ENCODE results near the gene KCNH1. TPM values are rescaled to one million over a fixed set of nuclear protein-coding genes. Genes with fewer than 3 reads are reported as not detected.

KCNH1 gene
- total RNA-seq, 1 experiment from 2014 or later: not detected

DNA sequence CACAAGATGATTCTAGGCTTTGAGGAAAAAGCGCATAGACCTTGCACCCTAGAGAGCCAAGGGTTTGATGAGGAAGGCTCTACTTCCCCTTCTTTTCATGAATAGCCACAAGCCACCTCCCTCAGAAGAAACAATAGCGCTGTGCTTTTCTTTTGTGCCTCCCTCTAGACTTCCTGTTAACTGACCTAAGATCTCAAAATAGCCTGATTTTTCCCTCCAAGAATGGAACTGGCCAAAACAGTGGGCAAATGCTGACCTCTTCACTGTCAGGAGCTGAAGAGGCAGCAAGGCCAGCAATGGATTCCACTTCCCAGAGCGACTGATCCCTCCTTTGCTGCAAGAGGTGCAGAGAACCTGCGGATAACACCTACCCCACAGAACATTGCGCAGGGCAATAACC, 362.8 kb downstream of the KCNH1 start:
- Histone ChIP-seq H3K9me3 (no peaks in the 10 kb centered on the region), H3K4me1 (no peaks in the 10 kb centered on the region), H3K36me3 (ENCODE audit: control insufficient read depth, insufficient read depth, low read length) (no peaks in the 10 kb centered on the region), H3K27me3 (replicated peaks; ENCODE audit: control insufficient read depth, insufficient read depth, low read length) (no peaks in the 10 kb centered on the region), H3K4me3 (ENCODE audit: low read depth, low read length) (no peak overlapping the region)
- intact Hi-C loops (cut with micrococcal nuclease; ENCODE audit: unreplicated experiment): no loop called here
- no peak overlapping the region for H3K4me3 Mint-ChIP-seq (ENCODE audit: unreplicated experiment)
- H3K36me3 Mint-ChIP-seq (ENCODE audit: insufficient read depth, unreplicated experiment): no peaks in the 10 kb centered on the region
- POLR2A ChIA-PET: no interaction called here
- DNase-seq: no peak
- no peaks in the 10 kb centered on the region for H3K9me3 Mint-ChIP-seq (ENCODE audit: unreplicated experiment)
- TF ChIP-seq CTCF (IDR thresholded peaks at IDR 0.05; ENCODE audit: insufficient read depth in 1 of 2, low read depth in 1 of 2, low read length in 1 of 2, severe bottlenecking in 1 of 2, unreplicated experiment in 1 of 2): no peak
- no TSS peak for BruUV-seq (replicated peaks)
- H3K27ac Mint-ChIP-seq (ENCODE audit: unreplicated experiment): no peak overlapping the region
- H3K27me3 Mint-ChIP-seq (ENCODE audit: insufficient read depth, unreplicated experiment): peaks cover 17% of the 10 kb centered on the region
- CTCF ChIA-PET: no interaction called here
- no peaks in the 10 kb centered on the region for H3K4me1 Mint-ChIP-seq (ENCODE audit: low read depth, unreplicated experiment)

GRCh38 chr1:210770396-210770984, 363.5 kb downstream of the KCNH1 start:
- Mint-ChIP-seq H3K27ac (ENCODE audit: unreplicated experiment) (no peak overlapping the region), H3K9me3 (ENCODE audit: unreplicated experiment) (no peaks in the 10 kb centered on the region), H3K27me3 (ENCODE audit: insufficient read depth, unreplicated experiment) (peaks cover 17% of the 10 kb centered on the region), H3K36me3 (ENCODE audit: insufficient read depth, unreplicated experiment) (no peaks in the 10 kb centered on the region), H3K4me1 (ENCODE audit: low read depth, unreplicated experiment) (no peaks in the 10 kb centered on the region), H3K4me3 (ENCODE audit: unreplicated experiment) (no peak overlapping the region)
- ChIA-PET CTCF (no interaction called here), POLR2A (no interaction called here)
- Histone ChIP-seq H3K4me1 (no peaks in the 10 kb centered on the region), H3K36me3 (ENCODE audit: control insufficient read depth, insufficient read depth, low read length) (no peaks in the 10 kb centered on the region), H3K9me3 (no peaks in the 10 kb centered on the region), H3K4me3 (ENCODE audit: low read depth, low read length) (no peak overlapping the region), H3K27me3 (replicated peaks; ENCODE audit: control insufficient read depth, insufficient read depth, low read length) (no peaks in the 10 kb centered on the region)
- TF ChIP-seq CTCF (IDR thresholded peaks at IDR 0.05; ENCODE audit: insufficient read depth in 1 of 2, low read depth in 1 of 2, low read length in 1 of 2, severe bottlenecking in 1 of 2, unreplicated experiment in 1 of 2): no peak
- intact Hi-C loops (cut with micrococcal nuclease; ENCODE audit: unreplicated experiment): no loop called here
- DNase-seq: no peak
- BruUV-seq (replicated peaks): no TSS peak

GRCh38 chr1:210769473-210769872, 364.5 kb downstream of the KCNH1 start:
- no peak overlapping the region for H3K27ac Mint-ChIP-seq (ENCODE audit: unreplicated experiment)
- H3K4me3 Mint-ChIP-seq (ENCODE audit: unreplicated experiment): no peak overlapping the region
- ChIA-PET CTCF (no interaction called here), POLR2A (no interaction called here)
- peaks cover 14% of the 10 kb centered on the region for H3K27me3 Mint-ChIP-seq (ENCODE audit: insufficient read depth, unreplicated experiment)
- no peak for DNase-seq
- TF ChIP-seq CTCF (IDR thresholded peaks at IDR 0.05; ENCODE audit: insufficient read depth in 1 of 2, low read depth in 1 of 2, low read length in 1 of 2, severe bottlenecking in 1 of 2, unreplicated experiment in 1 of 2): no peak
- H3K27me3 ChIP-seq (replicated peaks; ENCODE audit: control insufficient read depth, insufficient read depth, low read length): no peaks in the 10 kb centered on the region
- H3K4me1 Mint-ChIP-seq (ENCODE audit: low read depth, unreplicated experiment): no peaks in the 10 kb centered on the region
- intact Hi-C loops (cut with micrococcal nuclease; ENCODE audit: unreplicated experiment): no loop called here
- BruUV-seq (replicated peaks): no TSS peak
- H3K9me3 ChIP-seq: no peaks in the 10 kb centered on the region
- H3K4me1 ChIP-seq: no peaks in the 10 kb centered on the region
- no peak overlapping the region for H3K4me3 ChIP-seq (ENCODE audit: low read depth, low read length)
- no peaks in the 10 kb centered on the region for H3K36me3 Mint-ChIP-seq (ENCODE audit: insufficient read depth, unreplicated experiment)
- H3K36me3 ChIP-seq (ENCODE audit: control insufficient read depth, insufficient read depth, low read length): no peaks in the 10 kb centered on the region
- H3K9me3 Mint-ChIP-seq (ENCODE audit: unreplicated experiment): no peaks in the 10 kb centered on the region
